DND-41 (cell line): ENCODE results near the gene TBC1D17.

Experiments used
- EZH2 ChIP-seq: IDR thresholded peaks from 3 replicates; pipeline ENCODE4 v1.6.1; 2012; ENCODE audit warnings: borderline replicate concordance, low read depth, mild to moderate bottlenecking, moderate library complexity, low read length, inconsistent platforms; ENCODE audit not compliant: severe bottlenecking
- TF ChIP-seq, protein P1 (sequence below): IDR thresholded peaks from 2 replicates; pipeline ENCODE4 v1.5.1; 2012; ENCODE audit warnings: borderline replicate concordance, low read length, moderate library complexity, mild to moderate bottlenecking; ENCODE audit not compliant: poor library complexity, severe bottlenecking; ENCODE audit errors: extremely low read depth

DNA sequence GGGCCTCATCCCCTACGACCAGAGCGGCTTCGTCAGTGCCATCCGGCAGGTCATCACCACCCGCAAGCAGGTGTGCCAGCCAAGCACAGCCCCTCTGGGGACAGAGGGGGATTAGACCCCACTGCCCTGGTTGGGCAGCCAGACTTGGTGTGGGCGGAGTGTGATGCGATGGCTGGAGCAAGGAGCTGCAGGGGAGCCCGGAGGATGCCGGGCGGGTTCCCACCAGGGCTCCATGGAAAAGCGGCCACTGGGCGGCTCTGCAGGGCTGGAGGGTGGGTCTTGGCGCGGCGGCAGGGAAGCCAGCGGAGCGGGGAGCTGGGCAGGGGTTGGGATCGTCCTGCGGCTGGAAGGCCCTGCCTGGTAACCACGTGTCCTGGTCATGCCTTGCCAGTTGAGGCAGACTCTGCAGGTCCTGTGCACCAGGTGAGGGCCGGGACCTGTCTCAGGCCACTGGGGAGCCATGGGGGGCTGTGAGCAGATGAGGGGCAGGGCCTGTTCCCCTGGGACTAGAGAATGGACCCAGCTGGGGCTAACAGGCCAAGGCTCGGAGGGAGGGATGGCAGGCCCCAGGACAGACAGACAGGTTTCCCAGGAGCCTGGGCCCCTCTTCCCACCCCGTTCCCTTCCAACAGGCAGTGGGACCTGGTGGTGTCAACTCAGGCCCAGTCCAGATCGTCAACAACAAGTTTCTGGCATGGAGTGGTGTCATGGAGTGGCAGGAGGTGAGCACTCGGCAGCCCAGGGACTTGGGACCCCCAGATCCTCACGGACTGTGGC lies 20.3 kb upstream of the TBC1D17 start:
- TF ChIP-seq, protein P1, sequence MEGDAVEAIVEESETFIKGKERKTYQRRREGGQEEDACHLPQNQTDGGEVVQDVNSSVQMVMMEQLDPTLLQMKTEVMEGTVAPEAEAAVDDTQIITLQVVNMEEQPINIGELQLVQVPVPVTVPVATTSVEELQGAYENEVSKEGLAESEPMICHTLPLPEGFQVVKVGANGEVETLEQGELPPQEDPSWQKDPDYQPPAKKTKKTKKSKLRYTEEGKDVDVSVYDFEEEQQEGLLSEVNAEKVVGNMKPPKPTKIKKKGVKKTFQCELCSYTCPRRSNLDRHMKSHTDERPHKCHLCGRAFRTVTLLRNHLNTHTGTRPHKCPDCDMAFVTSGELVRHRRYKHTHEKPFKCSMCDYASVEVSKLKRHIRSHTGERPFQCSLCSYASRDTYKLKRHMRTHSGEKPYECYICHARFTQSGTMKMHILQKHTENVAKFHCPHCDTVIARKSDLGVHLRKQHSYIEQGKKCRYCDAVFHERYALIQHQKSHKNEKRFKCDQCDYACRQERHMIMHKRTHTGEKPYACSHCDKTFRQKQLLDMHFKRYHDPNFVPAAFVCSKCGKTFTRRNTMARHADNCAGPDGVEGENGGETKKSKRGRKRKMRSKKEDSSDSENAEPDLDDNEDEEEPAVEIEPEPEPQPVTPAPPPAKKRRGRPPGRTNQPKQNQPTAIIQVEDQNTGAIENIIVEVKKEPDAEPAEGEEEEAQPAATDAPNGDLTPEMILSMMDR: no peak
- TF ChIP-seq EZH2: no peak
